Urothelium cell line (cell line): ENCODE results near the gene NFKB2.

Experiments used
- DNase-seq: peaks from one replicate; pipeline ENCODE4 v3.0.0; 2011; ENCODE audit warnings: low spot score, mixed read lengths
- FAIRE-seq: peaks from 2 replicates; lab custom pipeline; 2011; peaks lifted over from hg19 to GRCh38; lab: Jason Lieb, UNC

NFKB2 gene

GRCh38 chr10:102420714-102421506 is 25.4 kb downstream of the NFKB2 start, which contains the start of gene FBXL15:
Gene FBXL15 (plus strand): TSS chr10:102420836. CDS start chr10:102421130, 294 bp downstream.
- peak; percentile 96 for DNase-seq
- FAIRE-seq, result peak; percentile 92

GRCh38 chr10:102421507-102421756 is 25.9 kb downstream of the NFKB2 start:
- DNase-seq, result no peak
- FAIRE-seq, result no peak

- no peak for FAIRE-seq
- no peak for DNase-seq
These were observed 26.4 kb downstream of the NFKB2 start for GRCh38 chr10:102421757-102422512.

GRCh38 chr10:102422545-102423129 is 27.1 kb downstream of the NFKB2 start:
- FAIRE-seq (peak; percentile 56), DNase-seq (peak; percentile 75)

- no peak for FAIRE-seq
- DNase-seq, result no peak
These were observed 28.0 kb downstream of the NFKB2 start for GRCh38 chr10:102423372-102423968.

- FAIRE-seq, result no peak
These were observed 28.6 kb downstream of the NFKB2 start for GRCh38 chr10:102424145-102424544.

GRCh38 chr10:102424916-102425315 is 29.4 kb downstream of the NFKB2 start:
- DNase-seq, result no peak
- no peak for FAIRE-seq

More at GRCh38 chr10:102424145-102424544, 28.6 kb downstream of the NFKB2 start:
- DNase-seq, result no peak

GRCh38 chr10:102425444-102425843 is 29.9 kb downstream of the NFKB2 start:
- DNase-seq, result no peak
- no peak for FAIRE-seq

- DNase-seq (no peak), FAIRE-seq (no peak)
These were observed 31.3 kb downstream of the NFKB2 start for GRCh38 chr10:102426803-102427287.

- FAIRE-seq (no peak), DNase-seq (no peak)
These were observed 34.0 kb downstream of the NFKB2 start for GRCh38 chr10:102429468-102429867.

- FAIRE-seq (no peak), DNase-seq (peak; percentile 38)
These were observed 36.1 kb downstream of the NFKB2 start for GRCh38 chr10:102431452-102432124.

GRCh38 chr10:102432162-102432950 is 36.9 kb downstream of the NFKB2 start, which contains the start of gene CUEDC2:
Gene CUEDC2 (minus strand): TSS chr10:102432574. CDS start chr10:102425188, 7,386 bp downstream.
- FAIRE-seq (peak; percentile 20), DNase-seq (peak; percentile 95)

GRCh38 chr10:102433619-102434046 is 38.1 kb downstream of the NFKB2 start:
- FAIRE-seq, result no peak
- no peak for DNase-seq

- FAIRE-seq (no peak), DNase-seq (no peak)
These were observed 39.1 kb downstream of the NFKB2 start for GRCh38 chr10:102434394-102435132.

GRCh38 chr10:102435133-102435497 is 39.6 kb downstream of the NFKB2 start:
- DNase-seq, result no peak
- no peak for FAIRE-seq

- FAIRE-seq, result no peak
- no peak for DNase-seq
These were observed 40.2 kb downstream of the NFKB2 start for GRCh38 chr10:102435529-102436233.

- FAIRE-seq, result no peak
- DNase-seq, result no peak
These were observed 40.8 kb downstream of the NFKB2 start for GRCh38 chr10:102436312-102436711.

GRCh38 chr10:102437515-102437914 is 42.0 kb downstream of the NFKB2 start:
- DNase-seq (no peak), FAIRE-seq (no peak)
